ENCODE measurements around the gene ANKRD2. TPM values are rescaled to one million over a fixed set of nuclear protein-coding genes. Genes with fewer than 3 reads are reported as not detected.
A peak's percentile ranks its signal among the peaks of the same experiment; 100 is the strongest.
"Not testable (repeated sequence)": the region's sequence is repeated elsewhere in the genome, so short reads cannot be mapped to it uniquely, and the experiment has no call there.

The ANKRD2 gene
- 0.42 TPM for polyA plus RNA-seq (2013, experiment 1 of 2; ENCODE audit: insufficient read length)
- polyA plus RNA-seq (2013, experiment 2 of 2; ENCODE audit: insufficient read length) = 0.79 TPM

GRCh38 chr10:97572214-97572989 lies at the start of gene ANKRD2:
TSS of gene ANKRD2 (plus strand) at chr10:97572779. CDS start at chr10:97572789, 10 bp downstream.
- DNase-seq = peak; percentile 76

GRCh38 chr10:97522937-97523336 lies 49.6 kb upstream of the ANKRD2 start:
- no peak for DNase-seq

GRCh38 chr10:97525086-97525485 lies 47.5 kb upstream of the ANKRD2 start:
- DNase-seq = no peak

GRCh38 chr10:97525683-97526110 lies 46.9 kb upstream of the ANKRD2 start:
- DNase-seq = no peak

GRCh38 chr10:97528876-97529275 lies 43.7 kb upstream of the ANKRD2 start:
- not testable (repeated sequence) for DNase-seq

- no peak for DNase-seq
Measured at GRCh38 chr10:97529685-97530465, 42.7 kb upstream of the ANKRD2 start.

- peak; percentile 45 for DNase-seq
Measured at GRCh38 chr10:97531401-97531986, 41.1 kb upstream of the ANKRD2 start.

GRCh38 chr10:97532935-97533671 lies 39.5 kb upstream of the ANKRD2 start:
- DNase-seq = peak; percentile 37

- DNase-seq = no peak
Measured at GRCh38 chr10:97533888-97534287, 38.7 kb upstream of the ANKRD2 start.

- DNase-seq = no peak
Measured at GRCh38 chr10:97534746-97535367, 37.7 kb upstream of the ANKRD2 start.

- no peak for DNase-seq
Measured at GRCh38 chr10:97537186-97537869, 35.3 kb upstream of the ANKRD2 start.

GRCh38 chr10:97538411-97538810 lies 34.2 kb upstream of the ANKRD2 start:
- peak; percentile 63 for DNase-seq

GRCh38 chr10:97538839-97539238 lies 33.7 kb upstream of the ANKRD2 start:
- DNase-seq = no peak

- DNase-seq = peak; percentile 88
Measured at GRCh38 chr10:97539523-97540200, 32.9 kb upstream of the ANKRD2 start.

- no peak for DNase-seq
Measured at GRCh38 chr10:97540669-97541500, 31.7 kb upstream of the ANKRD2 start.

- peak; percentile 91 for DNase-seq
Measured at GRCh38 chr10:97542169-97543024, 30.2 kb upstream of the ANKRD2 start.

GRCh38 chr10:97543025-97543546 lies 29.5 kb upstream of the ANKRD2 start:
- peak; percentile 96 for DNase-seq

Data from fibroblast of skin of scalp (primary cell).